B cell (primary cell): ENCODE measurements around the gene PLA2G4C. TPM values are rescaled to one million over a fixed set of nuclear protein-coding genes. Genes with fewer than 3 reads are reported as not detected.

Experiments
- ATAC-seq: fragments of 200-7000 bp; cut with Tn5 transposase; one replicate; pipeline ENCODE4 v1.10.0; 2021; ENCODE audit warnings: low read depth, mild to moderate bottlenecking, moderate number of reproducible peaks, moderate library complexity
- CTCF ChIA-PET: fragments of 350-600 bp; sonication (Branson Sonifier 250); formaldehyde crosslinking; loops from one replicate; lab custom pipeline; 2021; ENCODE audit warnings: antibody characterized with exemption, inconsistent platforms; lab: Charles Lee
- POLR2A ChIA-PET: fragments of 350-600 bp; sonication (Branson Sonifier 250); formaldehyde crosslinking; loops from one replicate; lab custom pipeline; 2021; ENCODE audit warnings: antibody characterized with exemption; lab: Charles Lee
- DNase-seq: peaks from one replicate; pipeline ENCODE4 v3.0.0; 2013
- H2AFZ ChIP-seq: 2 replicates; pipeline ENCODE4 v1.6.1; 2012; ENCODE audit warnings: mild to moderate bottlenecking, low read depth, low read length; ENCODE audit not compliant: insufficient read depth, poor library complexity, severe bottlenecking
- H3K27ac ChIP-seq, 2 donors: 1 replicate in 1 of 2; 2 replicates in 1 of 2; pipeline ENCODE4 v1.5.1; 2012 to 2013; ENCODE audit warnings: low read length in 2 of 2, mild to moderate bottlenecking in 2 of 2, moderate library complexity in 1 of 2
- H3K27me3 ChIP-seq, 4 experiments: fragments of 200-600 bp in 1 of 4; sonication (generic) in 1 of 4; replicated peaks in 1 of 4; 1 replicate in 2 of 4; 2 replicates in 2 of 4; pipeline versions ENCODE4 v1.6.1 to v1.7.0; 2013 to 2016; ENCODE audit warnings: low read length in 3 of 4, mild to moderate bottlenecking in 2 of 4, mixed read lengths in 1 of 4, moderate library complexity in 1 of 4; ENCODE audit not compliant: insufficient read depth in 4 of 4, control insufficient read depth in 3 of 4; ENCODE audit errors: control extremely low read depth in 1 of 4
- H3K36me3 ChIP-seq, 2 experiments: replicated peaks in 1 of 2; 1 replicate in 1 of 2; 2 replicates in 1 of 2; pipeline versions ENCODE4 v1.6.1 to v1.7.1; 2013; ENCODE audit warnings: low read length in 1 of 2; ENCODE audit not compliant: insufficient read depth in 2 of 2, control insufficient read depth in 1 of 2; ENCODE audit errors: control extremely low read depth in 1 of 2, extremely low read depth in 1 of 2
- H3K4me1 ChIP-seq, 2 donors: fragments of 200-600 bp in 1 of 2; sonication (generic) in 1 of 2; 1 replicate in 1 of 2; 2 replicates in 1 of 2; pipeline versions ENCODE4 v1.5.1 to v1.6.1; 2013 to 2017; ENCODE audit warnings: low read length in 2 of 2; ENCODE audit not compliant: control insufficient read depth in 2 of 2, insufficient read depth in 2 of 2
- H3K4me2 ChIP-seq: replicated peaks from 2 replicates; pipeline ENCODE3; 2012; ENCODE audit warnings: mild to moderate bottlenecking, low read depth, low read length; ENCODE audit not compliant: poor library complexity, severe bottlenecking
- H3K4me3 ChIP-seq, 5 experiments: fragments of 200-600 bp in 1 of 5; sonication (generic) in 1 of 5; 1 replicate in 3 of 5; 2 replicates in 2 of 5; pipeline versions ENCODE4 v1.5.1 to v1.7.0; 2011 to 2016; ENCODE audit warnings: low read length in 4 of 5, mild to moderate bottlenecking in 4 of 5, low read depth in 2 of 5, control low read depth in 1 of 5, moderate library complexity in 1 of 5; ENCODE audit not compliant: insufficient read depth in 1 of 5; ENCODE audit errors: control extremely low read depth in 1 of 5, extremely low read depth in 1 of 5
- H3K79me2 ChIP-seq: fragments of 200-600 bp; sonication (generic); one replicate; pipeline ENCODE4 v1.6.0; 2016; ENCODE audit warnings: low read length; ENCODE audit not compliant: control insufficient read depth, insufficient read depth
- H3K9ac ChIP-seq: fragments of 200-600 bp; sonication (generic); 2 replicates; pipeline ENCODE4 v1.6.1; 2017; ENCODE audit warnings: mild to moderate bottlenecking, low read length, moderate library complexity
- H3K9me3 ChIP-seq, 3 donors: one replicate each; pipeline versions ENCODE4 v1.6.1 to v1.7.1; 2013; ENCODE audit warnings: low read length in 2 of 3; ENCODE audit not compliant: control insufficient read depth in 2 of 3, insufficient read depth in 1 of 3; ENCODE audit errors: control extremely low read depth in 1 of 3
- H4K20me1 ChIP-seq: 2 replicates; pipeline ENCODE4 v1.6.0; 2012; ENCODE audit warnings: mild to moderate bottlenecking, low read length; ENCODE audit not compliant: insufficient read depth, control insufficient read depth, poor library complexity, severe bottlenecking
- H3K27ac Mint-ChIP-seq: one replicate; pipeline ENCODE4 v1.8.0; 2021; ENCODE audit warnings: mixed read lengths
- H3K27me3 Mint-ChIP-seq: one replicate; pipeline ENCODE4 v1.8.0; 2021; ENCODE audit warnings: mixed read lengths
- H3K4me1 Mint-ChIP-seq: one replicate; pipeline ENCODE4 v1.8.0; 2021; ENCODE audit warnings: mixed read lengths
- H3K4me3 Mint-ChIP-seq: one replicate; pipeline ENCODE4 v1.8.0; 2021; ENCODE audit warnings: mixed read lengths
- H3K9me3 Mint-ChIP-seq: one replicate; pipeline ENCODE4 v1.8.0; 2022; ENCODE audit warnings: mixed read lengths; ENCODE audit not compliant: insufficient read depth
- EZH2 ChIP-seq: IDR thresholded peaks from 2 replicates; pipeline ENCODE4 v1.6.1; 2012; ENCODE audit warnings: borderline replicate concordance, low read depth, mild to moderate bottlenecking, moderate library complexity, low read length; ENCODE audit not compliant: insufficient read depth, poor library complexity, severe bottlenecking
- WGBS: methylation state at CpG from one replicate; pipeline ENCODE4 v1.1.5; 2013; ENCODE audit warnings: missing lambda C conversion rate; ENCODE audit not compliant: insufficient coverage; 5-methylcytosine and 5-hydroxymethylcytosine counted together
- intact Hi-C: fragments of 100-400 bp; cut with micrococcal nuclease; formaldehyde crosslinking; loops from one replicate; pipeline ENCODE4 v1.10.0; 2022
- polyA plus RNA-seq: library from polyadenylated mRNA; depleted of rRNA; stranded (reverse); fragments of >200 nt; gene quantifications from 2 replicates; pipeline ENCODE4 v1.2.3, GENCODE V29; 2012
- total RNA-seq, 2 donors: library from RNA; stranded (reverse); fragments of 120-200 nt in 1 of 2; gene quantifications; 1 replicate in 1 of 2; 2 replicates in 1 of 2; pipeline versions ENCODE4 v1.2.3 to v1.2.4, GENCODE V29; 2013 to 2022
- TF ChIP-seq, protein P1 (sequence below): fragments of 200-600 bp; IDR thresholded peaks from one replicate; pipeline ENCODE4 v1.8.0; 2022; ENCODE audit warnings: antibody characterized with exemption, mild to moderate bottlenecking

The PLA2G4C gene
- total and polyA plus RNA-seq, 2 donors (not counting 1 experiment from before 2014, with no cell fraction given), result 11.1 to 12.3 TPM

DNA sequence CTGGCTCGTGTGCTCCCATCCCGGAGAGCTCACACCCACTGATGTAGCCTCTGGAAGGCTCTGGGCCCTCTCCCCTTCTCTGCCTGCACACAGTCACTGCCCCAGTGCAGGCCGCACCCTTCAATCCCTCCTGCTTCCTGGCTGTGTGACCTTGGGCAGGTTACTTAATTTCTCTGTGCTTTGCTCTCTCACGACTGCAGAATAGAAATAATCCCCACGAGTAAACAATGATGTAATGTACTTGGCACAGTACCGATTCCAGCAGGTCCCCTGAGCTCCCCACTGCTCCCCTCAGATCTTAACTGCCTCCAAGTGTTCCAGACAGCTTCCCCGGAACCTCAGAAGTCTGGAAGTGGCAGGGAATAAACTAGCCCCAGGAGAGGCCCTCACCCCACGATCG is 43.4 kb upstream of the PLA2G4C start:
- no peaks in the 10 kb centered on the region for H3K9me3 Mint-ChIP-seq
- CTCF ChIA-PET, result interaction anchor here (1.0 to 7.7 kb wide), 6 partner anchors 12 to 192 kb away, joined by 3 to 113 read pairs (median 16); partner anchors contain the start of gene PLA2G4C
- intact Hi-C loops, result no loop called here
- Histone ChIP-seq H3K27ac (no peak overlapping the region), H3K79me2 (no peaks in the 10 kb centered on the region), H4K20me1 (no peaks in the 10 kb centered on the region), H2AFZ (no peak overlapping the region), H3K4me3 (no peak overlapping the region), H3K4me2 (no peak overlapping the region), H3K36me3 (peaks cover 4 to 27% of the 10 kb centered on the region in 2 experiments), H3K27me3 (no peaks in the 10 kb centered on the region), H3K4me1 (no peaks in the 10 kb centered on the region), H3K9me3 (no peaks in the 10 kb centered on the region), H3K9ac (no peak overlapping the region)
- 93% methylated on average over 8 of the region's 9 CpGs for WGBS
- no peak overlapping the region for H3K4me3 Mint-ChIP-seq
- no peak overlapping the region for H3K27ac Mint-ChIP-seq
- ATAC-seq, result no peak
- H3K4me1 Mint-ChIP-seq, result no peaks in the 10 kb centered on the region
- DNase-seq, result no peak
- TF ChIP-seq, protein P1, sequence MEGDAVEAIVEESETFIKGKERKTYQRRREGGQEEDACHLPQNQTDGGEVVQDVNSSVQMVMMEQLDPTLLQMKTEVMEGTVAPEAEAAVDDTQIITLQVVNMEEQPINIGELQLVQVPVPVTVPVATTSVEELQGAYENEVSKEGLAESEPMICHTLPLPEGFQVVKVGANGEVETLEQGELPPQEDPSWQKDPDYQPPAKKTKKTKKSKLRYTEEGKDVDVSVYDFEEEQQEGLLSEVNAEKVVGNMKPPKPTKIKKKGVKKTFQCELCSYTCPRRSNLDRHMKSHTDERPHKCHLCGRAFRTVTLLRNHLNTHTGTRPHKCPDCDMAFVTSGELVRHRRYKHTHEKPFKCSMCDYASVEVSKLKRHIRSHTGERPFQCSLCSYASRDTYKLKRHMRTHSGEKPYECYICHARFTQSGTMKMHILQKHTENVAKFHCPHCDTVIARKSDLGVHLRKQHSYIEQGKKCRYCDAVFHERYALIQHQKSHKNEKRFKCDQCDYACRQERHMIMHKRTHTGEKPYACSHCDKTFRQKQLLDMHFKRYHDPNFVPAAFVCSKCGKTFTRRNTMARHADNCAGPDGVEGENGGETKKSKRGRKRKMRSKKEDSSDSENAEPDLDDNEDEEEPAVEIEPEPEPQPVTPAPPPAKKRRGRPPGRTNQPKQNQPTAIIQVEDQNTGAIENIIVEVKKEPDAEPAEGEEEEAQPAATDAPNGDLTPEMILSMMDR, result no peak
- TF ChIP-seq EZH2, result no peak
- POLR2A ChIA-PET, result interaction anchor here (0.8 kb wide), 1 partner anchor 111 kb away, joined by 3 read pairs; no protein-coding TSS in a partner anchor
- no peaks in the 10 kb centered on the region for H3K27me3 Mint-ChIP-seq

DNA sequence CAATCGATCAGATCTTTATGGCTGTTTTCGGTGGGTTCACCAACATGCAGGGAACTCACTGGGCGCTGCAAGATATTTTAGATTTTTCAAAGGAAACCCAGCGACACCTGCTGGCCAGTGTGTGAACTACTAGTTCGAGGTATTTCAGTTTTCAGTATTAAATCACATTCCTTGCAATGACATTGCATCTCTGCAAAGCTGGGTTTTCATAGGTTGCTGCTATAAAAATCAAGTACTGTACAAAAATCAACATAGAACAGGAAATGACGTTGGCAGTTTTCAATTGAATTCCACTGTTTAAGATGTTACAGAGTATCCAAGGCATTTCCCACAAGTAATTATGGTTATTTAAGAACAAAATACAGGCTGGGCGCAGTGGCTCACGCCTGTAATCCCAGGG is 41.9 kb upstream of the PLA2G4C start:
- intact Hi-C loops, result loop anchor here (2.0 kb wide), 1 partner anchor 42 kb away; no protein-coding TSS in a partner anchor
- Histone ChIP-seq H3K4me3 (no peak overlapping the region), H3K27ac (no peak overlapping the region), H3K9ac (no peak overlapping the region), H3K27me3 (no peaks in the 10 kb centered on the region), H3K4me2 (no peak overlapping the region), H3K9me3 (no peaks in the 10 kb centered on the region), H3K4me1 (no peaks in the 10 kb centered on the region), H3K36me3 (peaks cover 4 to 27% of the 10 kb centered on the region in 2 experiments), H3K79me2 (no peaks in the 10 kb centered on the region), H2AFZ (no peak overlapping the region), H4K20me1 (no peaks in the 10 kb centered on the region)
- ATAC-seq (peak; percentile 54), DNase-seq (peak; percentile 75)
- CTCF ChIA-PET, result interaction anchor here (0.5 to 7.7 kb wide), 18 partner anchors 8 to 190 kb away, joined by 3 to 113 read pairs (median 4); partner anchors contain the start of genes CARD8 and PLA2G4C
- POLR2A ChIA-PET, result no interaction called here
- no peaks in the 10 kb centered on the region for H3K9me3 Mint-ChIP-seq
- no peak overlapping the region for H3K27ac Mint-ChIP-seq
- H3K27me3 Mint-ChIP-seq, result no peaks in the 10 kb centered on the region
- H3K4me3 Mint-ChIP-seq, result no peak overlapping the region
- WGBS, result 68% methylated on average over 5 of the region's 8 CpGs
- H3K4me1 Mint-ChIP-seq, result no peaks in the 10 kb centered on the region
- TF ChIP-seq, protein P1, result peak; percentile 92
- TF ChIP-seq EZH2, result no peak
